ENCODE data around the gene CYP2U1. TPM values are rescaled to one million over a fixed set of nuclear protein-coding genes. Genes with fewer than 3 reads are reported as not detected.
A peak's percentile ranks its signal among the peaks of the same experiment; 100 is the strongest.

The CYP2U1 gene
- total RNA-seq, 1 experiment from 2014 or later: 1.2 TPM

DNA sequence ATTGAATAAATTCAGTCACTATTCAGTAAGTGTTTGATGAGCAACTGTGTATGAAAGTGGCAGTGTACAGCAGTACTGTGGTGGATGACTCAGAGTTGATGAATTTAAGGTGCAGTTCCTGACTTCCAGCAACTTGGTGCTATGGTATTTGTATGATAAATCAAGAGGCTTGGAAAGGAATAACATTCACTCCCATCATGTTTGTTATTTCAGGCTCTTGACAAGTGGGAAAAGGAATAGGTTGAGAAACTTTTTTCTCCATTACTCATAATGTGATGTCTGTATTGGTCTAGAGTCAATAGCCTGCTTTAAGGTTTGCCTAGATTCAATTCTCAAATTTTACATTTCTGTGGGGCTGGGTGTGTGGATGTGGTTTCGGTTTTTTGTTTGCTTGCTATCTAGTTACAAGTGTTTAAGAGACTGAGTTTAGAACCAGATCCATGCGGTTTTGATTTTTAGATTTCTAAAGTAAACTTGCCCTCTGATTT, 35.1 kb upstream of the CYP2U1 start:
- TF ChIP-seq POLR2AphosphoS5 (IDR thresholded peaks at IDR 0.05; ENCODE audit: low read depth, low read length): no peak
- TF ChIP-seq SIN3A (IDR thresholded peaks at IDR 0.05; ENCODE audit: borderline replicate concordance, insufficient read depth, low read depth, low read length): no peak
- no peak for TF ChIP-seq TCF7L2 (IDR thresholded peaks at IDR 0.05; ENCODE audit: low read depth, low read length)
- TF ChIP-seq, protein P1, sequence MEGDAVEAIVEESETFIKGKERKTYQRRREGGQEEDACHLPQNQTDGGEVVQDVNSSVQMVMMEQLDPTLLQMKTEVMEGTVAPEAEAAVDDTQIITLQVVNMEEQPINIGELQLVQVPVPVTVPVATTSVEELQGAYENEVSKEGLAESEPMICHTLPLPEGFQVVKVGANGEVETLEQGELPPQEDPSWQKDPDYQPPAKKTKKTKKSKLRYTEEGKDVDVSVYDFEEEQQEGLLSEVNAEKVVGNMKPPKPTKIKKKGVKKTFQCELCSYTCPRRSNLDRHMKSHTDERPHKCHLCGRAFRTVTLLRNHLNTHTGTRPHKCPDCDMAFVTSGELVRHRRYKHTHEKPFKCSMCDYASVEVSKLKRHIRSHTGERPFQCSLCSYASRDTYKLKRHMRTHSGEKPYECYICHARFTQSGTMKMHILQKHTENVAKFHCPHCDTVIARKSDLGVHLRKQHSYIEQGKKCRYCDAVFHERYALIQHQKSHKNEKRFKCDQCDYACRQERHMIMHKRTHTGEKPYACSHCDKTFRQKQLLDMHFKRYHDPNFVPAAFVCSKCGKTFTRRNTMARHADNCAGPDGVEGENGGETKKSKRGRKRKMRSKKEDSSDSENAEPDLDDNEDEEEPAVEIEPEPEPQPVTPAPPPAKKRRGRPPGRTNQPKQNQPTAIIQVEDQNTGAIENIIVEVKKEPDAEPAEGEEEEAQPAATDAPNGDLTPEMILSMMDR (IDR thresholded peaks at IDR 0.05): no peak
- TF ChIP-seq, protein P2, sequence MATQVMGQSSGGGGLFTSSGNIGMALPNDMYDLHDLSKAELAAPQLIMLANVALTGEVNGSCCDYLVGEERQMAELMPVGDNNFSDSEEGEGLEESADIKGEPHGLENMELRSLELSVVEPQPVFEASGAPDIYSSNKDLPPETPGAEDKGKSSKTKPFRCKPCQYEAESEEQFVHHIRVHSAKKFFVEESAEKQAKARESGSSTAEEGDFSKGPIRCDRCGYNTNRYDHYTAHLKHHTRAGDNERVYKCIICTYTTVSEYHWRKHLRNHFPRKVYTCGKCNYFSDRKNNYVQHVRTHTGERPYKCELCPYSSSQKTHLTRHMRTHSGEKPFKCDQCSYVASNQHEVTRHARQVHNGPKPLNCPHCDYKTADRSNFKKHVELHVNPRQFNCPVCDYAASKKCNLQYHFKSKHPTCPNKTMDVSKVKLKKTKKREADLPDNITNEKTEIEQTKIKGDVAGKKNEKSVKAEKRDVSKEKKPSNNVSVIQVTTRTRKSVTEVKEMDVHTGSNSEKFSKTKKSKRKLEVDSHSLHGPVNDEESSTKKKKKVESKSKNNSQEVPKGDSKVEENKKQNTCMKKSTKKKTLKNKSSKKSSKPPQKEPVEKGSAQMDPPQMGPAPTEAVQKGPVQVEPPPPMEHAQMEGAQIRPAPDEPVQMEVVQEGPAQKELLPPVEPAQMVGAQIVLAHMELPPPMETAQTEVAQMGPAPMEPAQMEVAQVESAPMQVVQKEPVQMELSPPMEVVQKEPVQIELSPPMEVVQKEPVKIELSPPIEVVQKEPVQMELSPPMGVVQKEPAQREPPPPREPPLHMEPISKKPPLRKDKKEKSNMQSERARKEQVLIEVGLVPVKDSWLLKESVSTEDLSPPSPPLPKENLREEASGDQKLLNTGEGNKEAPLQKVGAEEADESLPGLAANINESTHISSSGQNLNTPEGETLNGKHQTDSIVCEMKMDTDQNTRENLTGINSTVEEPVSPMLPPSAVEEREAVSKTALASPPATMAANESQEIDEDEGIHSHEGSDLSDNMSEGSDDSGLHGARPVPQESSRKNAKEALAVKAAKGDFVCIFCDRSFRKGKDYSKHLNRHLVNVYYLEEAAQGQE (IDR thresholded peaks at IDR 0.05; ENCODE audit: insufficient read depth in 1 of 2, low read depth in 2 of 2, low read length in 1 of 2): no peak
- ATAC-seq (peak; percentile 95), DNase-seq (ENCODE audit: low read depth, low spot score) (peak; percentile 69)
- BruUV-seq (replicated peaks): no TSS peak
- intact Hi-C loops (cut with micrococcal nuclease; ENCODE audit: unreplicated experiment): no loop called here
- H3K4me1 ChIP-seq (ENCODE audit: control insufficient read depth, insufficient read depth, low read length): no peaks in the 10 kb centered on the region
- POLR2A ChIA-PET: no interaction called here
- CTCF ChIA-PET: no interaction called here
- H3K9me3 ChIP-seq (ENCODE audit: control insufficient read depth, insufficient read depth, low read depth, low read length): no peaks in the 10 kb centered on the region
- no peak overlapping the region for H3K27ac ChIP-seq (ENCODE audit: low read length)
- no peak overlapping the region for H3K4me3 ChIP-seq (ENCODE audit: low read depth in 2 of 2, low read length in 2 of 2)
- H3K36me3 ChIP-seq (ENCODE audit: control insufficient read depth, insufficient read depth, low read length): no peaks in the 10 kb centered on the region
- no peaks in the 10 kb centered on the region for H3K27me3 ChIP-seq (ENCODE audit: control insufficient read depth, insufficient read depth, low read length)
- in situ Hi-C loops (cut with HindIII; ENCODE audit: low pct_unique_long_range_greater_than_20kb, low sequenced_read_pairs): no loop called here

DNA sequence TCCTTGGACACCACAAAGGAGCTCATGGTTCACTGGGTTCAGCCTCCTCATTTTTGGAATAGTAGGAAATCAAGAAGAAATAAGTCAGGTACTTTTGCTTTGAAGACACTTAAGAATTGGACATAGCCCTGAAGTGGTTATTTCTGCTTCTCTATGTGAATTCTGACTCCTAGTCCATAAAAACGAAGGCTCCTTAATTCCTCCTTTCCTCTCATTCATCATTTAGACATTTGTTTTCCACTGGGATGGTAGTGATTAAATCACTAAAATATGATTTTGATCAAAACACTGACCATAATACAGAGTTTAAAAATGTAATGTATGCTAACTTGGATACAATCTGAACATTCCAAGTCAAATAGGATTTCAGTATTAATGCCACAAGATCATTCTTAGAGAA, 34.7 kb upstream of the CYP2U1 start:
- TF ChIP-seq, protein P2 (IDR thresholded peaks at IDR 0.05; ENCODE audit: insufficient read depth in 1 of 2, low read depth in 2 of 2, low read length in 1 of 2): no peak
- no peak for TF ChIP-seq TCF7L2 (IDR thresholded peaks at IDR 0.05; ENCODE audit: low read depth, low read length)
- TF ChIP-seq SIN3A (IDR thresholded peaks at IDR 0.05; ENCODE audit: borderline replicate concordance, insufficient read depth, low read depth, low read length): no peak
- no peak for TF ChIP-seq POLR2AphosphoS5 (IDR thresholded peaks at IDR 0.05; ENCODE audit: low read depth, low read length)
- TF ChIP-seq, protein P1 (IDR thresholded peaks at IDR 0.05): no peak
- ATAC-seq (no peak; the same call in 1 of the 2 replicates), DNase-seq (ENCODE audit: low read depth, low spot score) (no peak)
- no peaks in the 10 kb centered on the region for H3K27me3 ChIP-seq (ENCODE audit: control insufficient read depth, insufficient read depth, low read length)
- POLR2A ChIA-PET: no interaction called here
- intact Hi-C loops (cut with micrococcal nuclease; ENCODE audit: unreplicated experiment): no loop called here
- CTCF ChIA-PET: no interaction called here
- H3K9me3 ChIP-seq (ENCODE audit: control insufficient read depth, insufficient read depth, low read depth, low read length): no peaks in the 10 kb centered on the region
- in situ Hi-C loops (cut with HindIII; ENCODE audit: low pct_unique_long_range_greater_than_20kb, low sequenced_read_pairs): no loop called here
- H3K27ac ChIP-seq (ENCODE audit: low read length): no peak overlapping the region
- no peaks in the 10 kb centered on the region for H3K4me1 ChIP-seq (ENCODE audit: control insufficient read depth, insufficient read depth, low read length)
- H3K36me3 ChIP-seq (ENCODE audit: control insufficient read depth, insufficient read depth, low read length): no peaks in the 10 kb centered on the region
- BruUV-seq (replicated peaks): no TSS peak
- H3K4me3 ChIP-seq (ENCODE audit: low read depth in 2 of 2, low read length in 2 of 2): no peak overlapping the region

All from Panc1 (cell line).